GM19438 (cell line): ENCODE data around the gene TMCO4.

Source experiments
- ATAC-seq: cut with Tn5 transposase; IDR thresholded peaks from one replicate; pipeline ENCODE4 v1.9.1; 2021; ENCODE audit warnings: low read depth; ENCODE audit not compliant: unreplicated experiment

Gene TMCO4

GRCh38 chr1:19752083-19752696 is 47.5 kb downstream of the TMCO4 start:
- no peak for ATAC-seq

GRCh38 chr1:19750882-19751276 is 48.8 kb downstream of the TMCO4 start:
- no peak for ATAC-seq

DNA sequence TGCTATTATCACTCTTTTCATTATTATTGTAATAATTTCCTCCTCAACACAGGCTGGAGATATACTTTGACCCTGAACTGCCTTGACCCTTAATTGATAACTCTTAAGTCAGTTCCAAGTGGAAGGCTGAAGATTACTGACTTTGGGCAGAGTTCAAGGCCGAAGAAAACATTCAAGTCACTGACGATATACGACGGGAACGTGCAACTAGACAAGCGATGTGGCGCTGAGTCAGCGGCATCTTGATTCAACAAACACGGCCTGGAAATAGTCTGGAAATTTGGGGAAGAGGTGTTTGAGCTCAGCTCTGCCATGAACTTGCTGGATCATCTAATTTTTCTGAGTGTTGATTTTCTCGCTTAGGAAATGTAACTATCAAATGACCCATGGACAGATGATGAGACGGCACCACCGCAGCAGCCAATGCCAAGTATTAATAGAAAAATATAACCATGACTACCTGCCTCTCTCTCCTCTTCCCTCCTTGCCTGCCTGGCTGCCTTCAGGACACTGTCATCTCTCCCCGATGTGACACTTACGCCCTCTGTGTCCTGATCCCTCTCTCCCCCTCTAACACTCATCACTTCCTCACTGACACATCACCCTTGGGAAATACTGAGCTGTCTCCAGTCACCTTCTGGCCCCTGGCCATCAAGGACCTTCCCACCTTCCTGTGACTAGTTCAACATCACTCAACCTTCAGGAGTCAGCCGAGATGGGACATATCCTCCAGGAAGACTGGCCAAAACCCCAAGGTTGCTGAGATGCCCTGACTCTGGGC is 49.4 kb downstream of the TMCO4 start:
- ATAC-seq: no peak

- ATAC-seq: no peak
These were observed 50.0 kb downstream of the TMCO4 start for GRCh38 chr1:19749685-19750084.

- ATAC-seq: no peak
These were observed 52.0 kb downstream of the TMCO4 start for GRCh38 chr1:19747761-19748160.

DNA sequence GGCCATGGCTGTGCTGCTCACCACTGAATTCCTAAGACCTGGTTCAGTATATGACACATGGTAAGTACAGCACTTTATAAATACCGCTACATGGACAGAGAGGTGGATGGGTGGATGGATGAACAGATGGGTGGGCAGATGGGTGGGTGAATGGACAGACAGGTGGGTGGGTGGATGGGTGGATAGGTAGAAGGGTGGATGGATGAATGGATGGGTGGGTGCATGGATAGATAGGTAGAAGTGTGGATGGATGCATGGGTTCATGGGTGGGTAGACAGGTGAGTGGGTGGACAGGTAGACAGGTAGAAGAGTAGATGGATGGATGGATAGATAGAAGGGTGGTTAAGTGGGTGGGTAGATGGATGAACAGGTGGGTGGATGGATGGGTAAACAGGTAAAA is 54.8 kb downstream of the TMCO4 start:
- ATAC-seq: no peak

- no peak for ATAC-seq
These were observed 55.4 kb downstream of the TMCO4 start for GRCh38 chr1:19744335-19744743.

DNA sequence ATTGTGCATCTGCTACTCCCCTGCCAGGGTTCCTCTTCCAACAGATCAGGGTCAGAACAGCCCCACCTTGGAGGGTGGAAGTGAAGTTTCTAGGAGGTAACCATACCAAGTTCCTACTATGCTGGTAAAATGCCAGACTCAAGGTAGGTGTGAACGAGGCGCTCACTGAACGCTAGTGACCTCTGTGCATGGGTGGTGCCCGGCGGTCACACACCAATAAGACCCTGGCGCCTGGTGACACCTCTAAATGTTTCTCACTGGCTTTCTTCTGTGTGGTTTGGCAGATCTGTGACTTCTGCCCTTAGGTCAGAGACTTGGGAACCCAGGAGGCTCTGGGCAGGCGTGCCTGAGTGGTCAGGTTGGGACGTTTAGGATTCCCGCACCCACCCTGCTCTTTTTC is 55.9 kb downstream of the TMCO4 start:
- ATAC-seq: no peak

- ATAC-seq: no peak
These were observed 56.5 kb downstream of the TMCO4 start for GRCh38 chr1:19743180-19743579.

DNA sequence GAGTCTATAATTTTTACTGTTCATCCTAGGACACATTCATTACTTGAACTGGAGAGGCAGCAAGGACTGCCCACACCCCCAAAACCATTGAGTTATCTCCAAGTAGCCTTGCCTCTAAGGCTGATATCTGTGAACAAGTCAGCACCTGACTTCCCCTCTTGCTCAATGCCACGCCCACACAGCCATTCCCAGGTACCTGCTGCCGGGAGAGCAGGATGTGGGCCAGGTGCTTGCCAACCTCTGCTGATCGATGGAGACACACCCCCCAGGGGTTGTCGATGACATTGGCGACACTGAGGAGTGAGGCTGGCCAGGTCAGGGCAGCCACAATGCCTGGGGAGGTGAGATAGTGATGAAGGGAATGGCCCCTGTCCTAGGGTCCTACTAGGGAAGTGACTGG is 60.1 kb downstream of the TMCO4 start:
- ATAC-seq: no peak

DNA sequence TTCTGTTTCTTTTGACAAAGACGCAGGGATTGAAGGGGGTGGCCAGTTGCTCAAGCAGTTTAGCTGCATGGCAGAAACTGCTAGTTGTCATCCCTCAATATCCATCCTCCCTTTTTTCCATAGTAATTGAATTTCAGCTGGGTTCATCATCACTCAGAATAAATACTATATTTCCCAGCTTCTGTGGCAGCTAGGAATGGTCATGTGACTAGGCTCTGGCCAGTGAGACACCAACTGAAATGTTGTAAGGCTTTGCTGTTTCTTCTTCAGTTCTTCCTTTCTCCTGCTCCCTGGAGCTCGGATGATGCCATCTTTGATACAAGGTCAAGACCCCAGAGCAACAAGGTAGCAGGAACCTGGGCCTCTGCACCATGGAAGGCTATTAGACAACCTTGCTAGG is 61.0 kb downstream of the TMCO4 start:
- ATAC-seq: no peak

GRCh38 chr1:19738076-19738475 is 61.6 kb downstream of the TMCO4 start:
- ATAC-seq: no peak

- ATAC-seq: no peak
These were observed 62.5 kb downstream of the TMCO4 start for GRCh38 chr1:19737104-19737825.

DNA sequence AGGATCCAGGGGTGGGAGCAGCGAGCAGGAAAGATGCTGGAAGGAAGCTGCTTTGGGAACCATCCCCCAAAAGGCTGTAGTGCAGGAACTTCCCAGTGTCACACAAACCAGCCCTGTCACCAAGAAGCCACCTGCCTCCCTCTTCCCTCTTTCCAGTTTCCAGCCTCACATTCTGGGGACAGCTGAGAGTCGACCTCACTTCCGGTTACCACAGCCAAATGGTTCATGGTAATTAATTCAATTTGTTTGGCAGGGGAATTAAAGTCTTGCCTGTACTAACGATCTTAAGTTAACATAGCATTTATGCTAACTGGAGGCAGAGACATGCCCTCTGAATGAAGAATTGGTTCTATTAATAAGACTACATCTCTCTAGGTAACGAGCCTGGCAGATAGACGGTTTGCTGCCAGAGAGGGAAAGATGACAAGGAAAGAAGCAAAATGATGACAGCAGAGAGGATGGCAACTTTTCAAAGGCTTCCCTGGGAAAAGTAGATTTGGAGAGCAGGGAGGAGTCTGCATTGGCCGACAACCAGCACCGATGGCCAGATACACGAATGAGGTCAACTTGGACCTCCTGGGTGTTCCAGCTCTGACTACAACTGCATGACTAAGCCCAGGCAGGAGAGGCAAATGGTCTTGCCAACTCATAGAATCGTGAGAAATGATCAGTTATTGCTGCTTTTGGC is 64.1 kb downstream of the TMCO4 start:
- ATAC-seq: no peak

DNA sequence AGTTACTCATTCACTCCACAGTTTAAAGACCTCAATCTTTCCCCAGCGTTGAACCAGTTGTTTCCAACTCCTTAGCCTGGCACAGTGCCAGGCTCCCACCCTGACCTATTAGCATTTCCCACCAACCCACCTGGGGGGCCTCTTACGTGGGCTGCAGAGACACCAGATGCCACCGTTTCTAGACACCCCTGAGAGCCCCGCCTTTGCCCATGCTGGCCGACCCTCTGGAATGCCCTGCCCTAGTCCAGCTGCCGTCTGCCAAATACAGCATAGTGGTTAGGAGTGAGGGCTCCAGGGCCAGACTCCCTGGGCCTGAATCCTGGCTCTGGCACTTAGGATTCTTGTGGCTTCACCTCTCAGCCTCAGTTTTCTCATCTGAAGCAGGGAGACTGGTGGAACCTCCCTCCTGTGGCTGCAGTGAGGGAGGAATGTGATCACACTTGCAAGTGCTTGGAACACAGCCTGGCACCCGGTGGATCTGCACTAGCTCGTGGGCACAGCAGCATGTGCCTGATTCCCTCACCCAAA is 65.2 kb downstream of the TMCO4 start:
- no peak for ATAC-seq

DNA sequence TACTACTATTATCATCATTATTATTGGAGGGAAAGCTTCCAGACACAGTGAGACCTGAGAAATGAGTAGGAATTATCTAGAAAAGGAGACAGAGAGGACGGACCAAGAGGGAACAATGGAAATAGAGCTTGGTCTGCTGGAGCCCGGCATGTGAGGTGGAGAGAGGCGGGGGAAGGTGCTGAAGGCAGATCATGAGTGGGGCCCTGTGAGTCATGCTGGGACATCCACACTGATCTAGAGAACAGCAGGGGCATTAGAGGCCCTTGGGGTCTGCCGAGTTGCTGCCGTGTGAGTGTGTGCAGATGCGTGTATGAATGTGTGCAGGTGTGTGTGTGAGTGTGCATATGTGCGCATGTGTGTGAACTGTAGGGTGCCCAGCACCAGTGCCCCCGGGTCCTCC is 65.7 kb downstream of the TMCO4 start:
- no peak for ATAC-seq

DNA sequence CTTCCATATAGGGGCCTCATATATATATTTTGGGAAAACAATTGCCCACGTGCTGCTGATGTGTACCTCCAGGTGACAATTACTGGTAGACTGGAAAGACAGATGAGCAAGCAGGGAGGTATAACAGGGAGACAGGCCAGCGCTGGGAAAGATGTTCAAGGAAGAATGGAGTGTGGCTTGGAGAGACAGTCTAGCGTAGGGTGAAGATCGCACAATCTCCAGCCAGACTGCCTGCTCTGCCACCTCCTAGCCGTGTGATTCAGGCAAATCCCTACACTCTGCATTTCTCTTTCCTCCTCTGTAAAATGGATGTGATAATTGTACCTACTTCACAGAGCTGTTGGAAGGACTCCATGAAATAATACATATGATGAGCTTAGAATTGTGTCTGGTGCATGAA is 66.1 kb downstream of the TMCO4 start:
- ATAC-seq: no peak

DNA sequence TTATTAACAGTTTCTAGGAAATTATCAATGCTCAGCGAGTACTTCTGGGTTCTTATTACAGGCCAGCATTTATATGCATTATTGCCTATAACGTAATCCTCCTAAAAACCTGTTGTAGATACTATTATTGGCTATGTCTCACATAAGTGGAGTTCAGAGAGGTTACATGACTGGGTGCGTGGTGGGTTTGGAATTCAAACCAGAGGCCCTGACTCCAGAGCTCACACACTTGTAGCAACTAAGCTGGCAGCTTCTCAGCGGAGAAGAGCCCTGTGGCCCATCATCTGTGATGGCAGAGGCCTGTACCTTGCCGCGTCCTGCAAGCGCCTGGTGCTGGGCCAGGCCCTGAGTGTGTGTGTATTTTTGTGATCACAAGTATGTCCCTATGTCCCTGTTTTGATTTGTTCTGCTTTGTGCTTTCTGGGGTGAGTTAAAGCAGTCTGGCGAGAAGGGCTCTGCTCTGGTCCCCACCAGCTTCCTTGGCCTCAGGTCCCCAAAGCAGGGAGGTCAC is 68.3 kb downstream of the TMCO4 start:
- no peak for ATAC-seq

DNA sequence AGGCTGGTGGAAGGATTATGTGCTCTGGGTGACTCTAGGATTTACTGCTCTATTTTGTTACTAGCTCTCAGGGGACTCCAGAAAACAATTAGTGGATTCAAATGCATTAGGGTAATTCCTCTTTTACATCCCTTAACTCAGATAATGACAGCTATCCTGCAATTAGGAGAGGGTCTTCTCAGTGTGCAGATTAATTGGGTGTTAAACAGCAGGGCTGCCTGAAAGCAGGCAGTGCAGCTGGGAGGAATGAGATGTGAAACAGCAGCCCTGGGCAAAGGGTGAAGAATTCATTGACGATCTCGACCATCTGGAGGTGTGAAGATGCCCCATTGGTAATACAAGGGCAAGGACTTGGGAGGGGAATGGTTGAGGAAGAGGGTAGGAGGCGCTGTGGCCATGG is 68.9 kb downstream of the TMCO4 start:
- ATAC-seq: no peak

DNA sequence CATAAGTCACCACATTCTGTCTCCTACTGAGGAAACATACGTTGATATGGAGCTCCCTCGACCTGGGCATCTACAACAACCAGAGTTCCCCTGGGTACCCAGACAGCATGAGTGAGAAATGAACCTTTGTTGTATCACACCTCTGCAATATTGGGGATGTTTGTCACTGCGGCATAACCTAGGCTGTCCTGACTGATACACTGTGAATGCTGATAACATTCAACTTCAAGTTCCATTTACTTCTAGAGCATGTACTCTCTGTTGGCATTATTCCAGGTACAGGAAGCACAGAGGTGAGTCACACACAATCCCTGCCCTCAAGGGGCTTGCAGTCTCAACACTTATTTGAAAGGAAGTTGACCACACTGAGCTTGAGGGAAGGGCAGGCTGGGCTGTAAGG is 69.5 kb downstream of the TMCO4 start:
- no peak for ATAC-seq
